HCT116 (cell line): ENCODE measurements around the gene SGMS1. TPM values are rescaled to one million over a fixed set of nuclear protein-coding genes. Genes with fewer than 3 reads are reported as not detected.

Experiments
- ATAC-seq: fragments of 200-7000 bp; cut with Tn5 transposase; 2 replicates; pipeline ENCODE4 v1.9.1; 2020; ENCODE audit warnings: mild to moderate bottlenecking, moderate library complexity
- BruUV-seq: library from RNA; stranded (reverse); fragments of 400-500 nt; replicated peaks from 2 replicates; lab custom pipeline; 2021; lab: Mats Ljungman, UMichigan
- CTCF ChIA-PET: fragments of 300-600 bp; sonication (Branson Sonifier 250); formaldehyde crosslinking; loops from one replicate; lab custom pipeline; 2021; ENCODE audit warnings: antibody characterized with exemption; lab: Charles Lee
- POLR2A ChIA-PET: fragments of 300-600, 350-600 bp; sonication (Branson Sonifier 250); formaldehyde crosslinking; loops from one replicate; lab custom pipeline; 2021; ENCODE audit warnings: antibody characterized with exemption; lab: Charles Lee
- RAD21 ChIA-PET, 2 experiments: fragments of 300-600 bp; sonication (Branson Sonifier 250); formaldehyde crosslinking; loops; one replicate each; lab custom pipeline; 2023; ENCODE audit warnings: low total read pairs in 2 of 2; ENCODE audit not compliant: uncharacterized antibody in 2 of 2, unreplicated experiment in 2 of 2, low non-redundant PET in 1 of 2; lab: Charles Lee
- DNase-seq: peaks from one replicate; pipeline ENCODE4 v3.0.0-alpha.2; 2010; ENCODE audit warnings: low read depth, low spot score
- H2AFZ ChIP-seq: fragments of 200-600 bp; shearing (Covaris generic), sonication (generic); 2 replicates; pipeline ENCODE4 v1.6.1; 2017; ENCODE audit warnings: low read depth, mixed run types, mixed read lengths, antibody characterized with exemption, low read length; ENCODE audit not compliant: poor library complexity, severe bottlenecking
- H3K27ac ChIP-seq: 2 replicates; pipeline ENCODE4 v1.5.1; 2012; ENCODE audit warnings: low read depth, low read length
- H3K27me3 ChIP-seq: fragments of 200-600 bp; sonication (generic); 2 replicates; pipeline ENCODE4 v1.6.1; 2016; ENCODE audit warnings: mixed run types, low read length, mixed read lengths; ENCODE audit not compliant: insufficient read depth
- H3K36me3 ChIP-seq, 2 experiments: fragments of 200-500 bp in 1 of 2; fragments of 200-600 bp in 1 of 2; sonication (Bioruptor generic) in 1 of 2; sonication (generic) in 1 of 2; 2 replicates each; pipeline versions ENCODE4 v1.5.1 to v1.6.1; 2014 to 2016; ENCODE audit warnings: low read length in 2 of 2, inconsistent platforms in 1 of 2, mixed read lengths in 1 of 2, mixed run types in 1 of 2; ENCODE audit not compliant: insufficient read depth in 2 of 2, control insufficient read depth in 1 of 2
- H3K4me1 ChIP-seq, 2 experiments: fragments of 200-600 bp in 1 of 2; sonication (generic) in 1 of 2; 2 replicates each; pipeline versions ENCODE4 v1.5.1 to v1.6.1; 2012 to 2017; ENCODE audit warnings: low read length in 2 of 2, inconsistent platforms in 1 of 2, mild to moderate bottlenecking in 1 of 2, mixed read lengths in 1 of 2, mixed run types in 1 of 2, moderate library complexity in 1 of 2; ENCODE audit not compliant: insufficient read depth in 2 of 2, control insufficient read depth in 1 of 2
- H3K4me2 ChIP-seq: fragments of 200-600 bp; sonication (generic); 2 replicates; pipeline ENCODE4 v1.6.1; 2017; ENCODE audit warnings: mixed run types, low read length, mixed read lengths
- H3K4me3 ChIP-seq, 2 experiments: fragments of 200-600 bp in 1 of 2; sonication (generic) in 1 of 2; replicated peaks in 1 of 2; 2 replicates each; pipeline ENCODE4 v1.5.1; 2011 to 2016; ENCODE audit warnings: low read length in 2 of 2, control low read depth in 1 of 2, low read depth in 1 of 2, mild to moderate bottlenecking in 1 of 2, mixed read lengths in 1 of 2, mixed run types in 1 of 2
- H3K79me2 ChIP-seq: fragments of 200-600 bp; sonication (generic); 2 replicates; pipeline ENCODE4 v1.6.1; 2017; ENCODE audit warnings: mild to moderate bottlenecking, mixed run types, low read length, moderate library complexity, mixed read lengths; ENCODE audit not compliant: insufficient read depth
- H3K9ac ChIP-seq: fragments of 200-600 bp; sonication (generic); 2 replicates; pipeline ENCODE4 v1.6.1; 2016; ENCODE audit warnings: low read length, mixed read lengths
- H3K9me2 ChIP-seq: fragments of 200-600 bp; sonication (generic), shearing (Covaris generic); 2 replicates; pipeline ENCODE4 v1.6.1; 2017; ENCODE audit warnings: mixed run types, mild to moderate bottlenecking, moderate library complexity; ENCODE audit not compliant: insufficient read depth
- H3K9me3 ChIP-seq, 2 experiments: fragments of 200-500 bp in 1 of 2; fragments of 200-600 bp in 1 of 2; sonication (Bioruptor generic) in 1 of 2; sonication (generic) in 1 of 2; 2 replicates each; pipeline ENCODE4 v1.6.1; 2014 to 2017; ENCODE audit warnings: low read length in 2 of 2, mixed read lengths in 2 of 2, inconsistent platforms in 1 of 2, low read depth in 1 of 2, mild to moderate bottlenecking in 1 of 2, mixed run types in 1 of 2, moderate library complexity in 1 of 2; ENCODE audit not compliant: control insufficient read depth in 1 of 2, insufficient read depth in 1 of 2
- H4K20me1 ChIP-seq: fragments of 200-600 bp; sonication (generic), shearing (Covaris generic); 2 replicates; pipeline ENCODE4 v1.6.1; 2017; ENCODE audit warnings: mixed run types, mild to moderate bottlenecking, moderate library complexity; ENCODE audit not compliant: insufficient read depth
- CTCF ChIP-seq, 3 experiments: fragments of 200-600 bp in 1 of 3; sonication (generic) in 1 of 3; IDR thresholded peaks in 2 of 3; conservative IDR thresholded peaks in 1 of 3; 2 replicates each; pipeline ENCODE4 v1.5.1; 2012 to 2017; ENCODE audit warnings: low read depth in 2 of 3, low read length in 2 of 3, antibody characterized with exemption in 1 of 3, borderline replicate concordance in 1 of 3, control low read depth in 1 of 3, mild to moderate bottlenecking in 1 of 3, mixed read lengths in 1 of 3, mixed run types in 1 of 3, moderate library complexity in 1 of 3; ENCODE audit not compliant: insufficient read depth in 1 of 3
- EGR1 ChIP-seq: IDR thresholded peaks from 2 replicates; pipeline ENCODE4 v1.6.1; 2012; ENCODE audit warnings: low read depth
- FOSL1 ChIP-seq: IDR thresholded peaks from 2 replicates; pipeline ENCODE4 v1.6.1; 2012; ENCODE audit warnings: low read depth
- JUND ChIP-seq: IDR thresholded peaks from 2 replicates; pipeline ENCODE4 v1.6.1; 2012
- MAX ChIP-seq: IDR thresholded peaks from 2 replicates; pipeline ENCODE4 v1.6.1; 2012
- POLR2AphosphoS5 ChIP-seq: IDR thresholded peaks from 2 replicates; pipeline ENCODE4 v1.6.1; 2011; ENCODE audit warnings: mild to moderate bottlenecking, low read depth, low read length, moderate library complexity
- RAD21 ChIP-seq: IDR thresholded peaks from 2 replicates; pipeline ENCODE4 v1.6.1; 2012; ENCODE audit warnings: low read depth, mild to moderate bottlenecking
- REST ChIP-seq: IDR thresholded peaks from 2 replicates; pipeline ENCODE4 v1.6.1; 2012; ENCODE audit warnings: low read depth
- SIN3A ChIP-seq: IDR thresholded peaks from 2 replicates; pipeline ENCODE4 v1.6.1; 2012; ENCODE audit warnings: low read depth
- SP1 ChIP-seq: IDR thresholded peaks from 2 replicates; pipeline ENCODE4 v1.6.1; 2012; ENCODE audit warnings: low read depth
- YY1 ChIP-seq: IDR thresholded peaks from 2 replicates; pipeline ENCODE4 v1.6.1; 2011; ENCODE audit warnings: low read length, low read depth, moderate library complexity, mild to moderate bottlenecking; ENCODE audit not compliant: insufficient replicate concordance; ENCODE audit errors: extremely low read depth
- ZNF274 ChIP-seq: fragments of 200-500 bp; sonication (Bioruptor generic); IDR thresholded peaks from 2 replicates; pipeline ENCODE4 v1.6.1; 2014; ENCODE audit warnings: mild to moderate bottlenecking, low read depth, low read length, inconsistent platforms
- intact Hi-C: fragments of 100-400 bp; cut with micrococcal nuclease; formaldehyde crosslinking; loops from 2 replicates; pipeline ENCODE4 v1.10.0; 2022
- total RNA-seq: library from RNA; stranded (reverse); gene quantifications from one replicate; pipeline ENCODE4 v1.2.1, GENCODE V29; 2021; ENCODE audit not compliant: unreplicated experiment

The SGMS1 gene
- total RNA-seq, 1 experiment from 2014 or later, result 29.1 TPM

GRCh38 chr10:50508315-50509051, 115.3 kb downstream of the SGMS1 start (continued):
- no peak for TF ChIP-seq REST
- no peak for TF ChIP-seq MAX
- no peak for TF ChIP-seq RAD21

GRCh38 chr10:50506861-50507573, 116.7 kb downstream of the SGMS1 start:
- Histone ChIP-seq H3K9me2 (no peaks in the 10 kb centered on the region), H3K4me3 (no peak overlapping the region), H4K20me1 (no peaks in the 10 kb centered on the region), H2AFZ (no peak overlapping the region), H3K27me3 (no peaks in the 10 kb centered on the region), H3K4me2 (no peak overlapping the region), H3K79me2 (no peaks in the 10 kb centered on the region), H3K9ac (no peak overlapping the region), H3K27ac (no peak overlapping the region), H3K36me3 (no peaks in the 10 kb centered on the region), H3K9me3 (no peaks in the 10 kb centered on the region), H3K4me1 (peaks cover 11 to 24% of the 10 kb centered on the region in 2 experiments)
- ChIA-PET RAD21 (no interaction called here), POLR2A (no interaction called here), CTCF (no interaction called here)
- TF ChIP-seq ZNF274 (no peak), CTCF (IDR thresholded peaks at IDR 0.05 in 2 of 3, conservative IDR thresholded peaks at IDR 0.05 in 1 of 3; ENCODE audit: borderline replicate concordance in 1 of 3, insufficient read depth in 1 of 3, low read depth in 2 of 3, low read length in 2 of 3) (no peak), POLR2AphosphoS5 (no peak), SP1 (no peak), MAX (no peak), REST (no peak), JUND (no peak), FOSL1 (no peak), SIN3A (no peak), YY1 (no peak), EGR1 (no peak)
- intact Hi-C loops, result no loop called here
- ATAC-seq, result no peak
- DNase-seq, result no peak
- no TSS peak for BruUV-seq
